Amniotic stem cell (primary cell): ENCODE results near the gene GATB.

ENCODE experiments used
- DNase-seq: peaks from one replicate; lab custom pipeline; 2025; lab: John Stamatoyannopoulos, UW

GATB gene

DNA sequence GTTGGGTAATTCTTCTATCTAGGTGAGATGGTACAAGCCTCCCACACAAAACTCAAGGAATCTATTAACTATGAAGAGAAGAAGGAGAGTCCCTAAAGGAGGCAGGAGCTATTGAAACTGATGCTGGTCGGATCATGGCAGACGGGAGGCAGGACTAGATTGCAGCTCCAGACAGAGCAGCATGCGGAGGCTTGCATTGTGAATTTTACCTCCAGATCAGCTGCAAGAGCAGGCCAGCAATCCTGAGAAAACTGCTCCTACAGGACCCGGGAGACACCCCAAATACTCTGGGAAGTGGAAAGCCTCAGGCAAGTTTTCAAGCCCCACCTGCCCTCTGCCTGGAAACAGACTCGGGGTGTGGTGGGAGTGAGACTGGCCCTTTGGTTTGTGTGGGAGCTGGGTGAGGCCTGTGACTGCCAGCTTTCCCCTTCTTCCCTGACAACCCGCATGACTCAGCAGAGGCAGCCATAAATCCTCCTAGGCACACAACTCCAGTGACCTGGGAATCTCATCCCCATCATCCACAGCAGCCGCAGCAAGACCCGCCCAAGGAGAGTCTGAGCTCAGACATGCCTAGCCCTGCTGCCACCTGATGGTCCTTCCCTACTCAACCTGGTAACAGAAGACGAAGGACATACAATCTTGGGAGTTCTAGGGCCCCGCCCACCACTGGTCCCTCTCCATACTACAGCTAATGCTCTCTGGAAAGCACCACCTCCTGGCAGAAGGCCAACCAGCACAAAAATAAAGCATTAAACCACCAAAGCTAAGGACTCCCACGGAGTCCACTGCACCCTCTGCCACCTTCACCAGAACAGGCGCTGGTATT lies 30.9 kb downstream of the GATB start:
- no peak for DNase-seq

DNA sequence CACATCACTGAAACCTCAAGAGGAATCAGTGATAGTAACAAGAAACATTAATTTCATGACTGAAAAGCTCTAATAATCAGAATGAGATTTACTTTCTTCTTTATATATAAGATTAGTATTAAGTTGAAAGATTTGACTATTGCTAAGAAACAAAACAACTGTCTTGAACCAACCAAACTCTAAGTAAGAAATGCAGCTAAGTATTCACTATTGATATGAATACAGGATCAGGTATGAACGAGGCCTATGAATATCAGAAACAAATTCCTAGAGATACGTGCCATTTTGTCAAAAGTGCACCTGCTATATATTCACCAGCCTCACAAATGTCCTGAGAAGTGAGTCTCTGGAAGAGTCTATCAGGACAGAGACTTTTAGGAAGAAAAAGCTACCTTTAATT lies 32.1 kb downstream of the GATB start:
- no peak for DNase-seq

DNA sequence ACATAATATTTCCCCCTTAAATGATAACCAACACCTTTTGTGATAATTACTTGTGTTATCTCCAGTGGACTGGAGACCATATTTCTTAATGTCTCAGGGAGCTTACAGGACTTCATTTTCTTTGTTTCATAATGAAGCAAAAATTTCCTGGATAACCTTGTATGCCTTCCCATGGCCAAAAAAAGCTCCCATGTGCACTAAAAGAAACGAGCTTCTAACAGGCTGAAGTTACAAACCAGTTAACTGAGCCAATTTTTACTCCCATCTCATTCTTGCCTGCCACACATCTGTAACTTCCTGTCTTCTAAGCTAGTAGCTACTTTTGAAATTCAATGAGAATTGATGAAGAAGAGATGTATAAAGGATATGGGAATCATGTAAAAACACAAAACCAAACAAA lies 32.8 kb downstream of the GATB start:
- no peak for DNase-seq

DNA sequence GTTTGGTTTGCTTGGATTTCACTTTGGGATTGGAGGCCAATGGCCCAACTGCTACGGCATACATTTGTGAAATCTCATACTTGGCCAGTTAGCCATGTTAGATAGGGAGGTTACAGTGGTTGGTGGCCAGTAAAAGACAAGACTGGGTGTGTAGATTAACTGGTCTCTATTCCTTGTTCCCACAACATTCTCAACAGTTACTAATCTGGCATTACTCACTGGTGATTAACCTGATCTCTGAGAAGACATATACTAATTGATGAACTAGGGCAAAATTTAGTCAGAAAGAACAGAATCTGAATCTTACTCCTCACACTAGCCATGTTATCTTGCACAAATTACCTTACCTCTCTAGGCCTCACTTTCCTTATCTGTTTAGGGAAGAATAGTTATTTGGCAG lies 33.4 kb downstream of the GATB start:
- no peak for DNase-seq

DNA sequence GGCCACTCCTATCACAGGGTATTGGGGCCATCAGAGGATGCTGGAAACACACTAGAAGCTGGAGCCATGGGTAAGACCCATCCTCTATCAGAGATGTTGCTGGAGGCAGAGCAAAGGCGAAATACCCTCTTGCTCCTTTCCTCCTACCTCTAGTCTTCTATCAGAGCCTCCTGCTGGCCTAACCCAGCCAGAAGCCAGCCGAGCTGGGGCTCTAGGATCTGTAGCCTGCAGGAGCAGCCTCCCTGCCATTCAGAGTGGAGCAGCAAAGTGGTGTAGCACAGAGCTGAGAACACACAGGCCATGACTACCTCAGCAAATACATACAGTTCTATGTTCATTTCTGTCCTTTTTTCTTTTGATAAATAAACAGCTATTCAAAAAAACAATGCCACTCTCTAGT lies 35.7 kb downstream of the GATB start:
- DNase-seq: no peak

DNA sequence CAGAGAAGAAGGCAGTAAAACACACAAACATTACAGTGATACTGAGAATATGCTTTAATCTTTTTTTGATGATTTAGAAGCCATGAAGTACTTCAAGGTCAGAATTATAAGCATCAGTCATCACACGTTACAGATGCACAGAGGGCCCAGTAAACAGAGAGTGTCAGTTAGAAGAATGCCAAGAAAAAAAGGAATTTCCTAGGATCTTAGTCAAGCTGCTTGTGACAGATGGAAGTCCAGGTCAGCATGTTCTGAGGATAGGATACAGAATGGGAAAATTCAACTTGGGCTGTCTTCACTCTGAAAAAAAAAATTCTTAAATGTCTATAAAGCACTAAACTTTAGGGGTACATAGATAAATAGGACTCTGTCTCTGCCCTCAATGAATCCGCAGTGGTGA lies 38.9 kb downstream of the GATB start:
- DNase-seq: no peak

DNA sequence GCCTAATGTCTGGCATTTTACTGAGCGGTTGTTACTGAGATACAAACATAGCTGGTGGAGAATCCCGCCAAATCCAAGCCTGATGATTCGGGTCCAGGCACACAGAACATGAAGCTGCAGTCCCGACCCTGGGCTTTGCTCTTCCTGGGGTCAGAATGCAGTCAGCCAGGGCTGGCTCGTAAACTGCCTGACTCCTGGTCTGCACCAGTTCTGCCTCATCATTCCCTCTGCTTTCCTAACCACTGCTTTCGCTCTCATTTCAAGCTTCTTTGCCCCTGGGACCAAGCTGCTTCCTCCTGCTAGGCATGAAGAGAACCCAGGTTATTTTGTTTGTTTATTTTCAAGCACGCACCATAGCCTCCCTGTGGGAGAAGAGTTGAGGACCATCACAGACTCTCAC lies 39.3 kb downstream of the GATB start:
- DNase-seq: no peak

DNA sequence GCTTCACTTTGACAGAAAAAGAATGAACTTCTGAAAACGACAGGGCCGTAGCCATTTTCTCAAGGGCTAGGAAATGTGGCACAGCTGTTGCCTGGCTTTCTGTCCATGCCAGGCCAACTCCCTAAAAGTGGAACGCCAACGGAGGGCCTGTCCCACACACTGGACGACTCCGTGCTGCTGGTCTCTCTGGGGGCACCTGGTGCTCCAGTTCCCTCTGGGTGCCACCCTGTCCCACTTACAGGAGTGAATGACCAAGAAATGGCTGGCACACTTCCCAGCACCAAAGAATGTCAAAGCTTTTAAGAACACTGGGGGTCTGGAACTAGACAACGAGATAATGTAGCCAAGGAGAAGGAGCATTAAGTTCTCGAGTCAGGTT lies 40.9 kb downstream of the GATB start:
- no peak for DNase-seq

DNA sequence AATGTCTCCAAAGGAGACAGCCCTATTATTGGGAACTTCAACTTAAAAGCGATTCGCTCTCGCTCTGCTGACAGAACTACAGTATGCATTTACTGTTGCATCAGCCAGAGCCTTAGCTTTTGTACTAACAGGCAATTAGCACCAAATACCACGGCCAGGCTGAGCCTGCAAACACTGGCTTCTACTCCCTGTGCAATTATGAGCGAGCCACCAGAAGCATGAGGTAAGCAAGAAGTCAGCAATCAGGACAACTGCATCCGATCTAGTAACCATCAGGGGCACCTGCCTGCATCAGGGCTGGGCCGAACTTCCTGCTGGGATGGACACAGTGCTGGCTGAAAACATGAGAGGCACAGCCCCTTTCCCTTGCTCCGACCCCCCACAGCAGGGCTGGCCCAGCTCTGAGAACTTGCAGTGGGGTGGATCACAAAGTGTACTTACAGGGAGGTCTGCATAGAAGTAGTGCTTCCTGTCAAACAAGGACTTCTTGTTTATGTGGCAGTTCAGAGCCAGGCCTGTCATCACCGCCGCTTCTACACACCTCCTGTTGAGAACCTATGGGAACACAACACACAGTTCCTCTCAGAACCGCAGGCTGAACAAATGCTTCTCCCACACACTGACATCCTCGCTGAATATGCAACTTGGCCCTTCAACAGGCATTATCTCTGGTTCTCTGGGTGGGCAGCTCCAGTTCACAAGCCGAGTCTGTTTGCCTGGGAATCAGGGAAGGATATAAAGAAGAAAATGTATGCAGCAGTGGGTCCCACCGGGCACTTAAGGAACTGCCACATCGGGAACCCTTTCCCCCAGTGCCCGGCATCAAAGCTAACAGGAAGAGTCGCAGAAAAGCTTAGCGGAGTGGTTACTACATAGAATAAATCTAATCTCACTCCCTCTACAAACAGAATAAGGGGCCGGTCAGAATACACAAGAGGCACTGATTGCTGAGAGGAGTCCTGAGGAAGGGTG lies 41.5 kb downstream of the GATB start:
- DNase-seq: no peak

DNA sequence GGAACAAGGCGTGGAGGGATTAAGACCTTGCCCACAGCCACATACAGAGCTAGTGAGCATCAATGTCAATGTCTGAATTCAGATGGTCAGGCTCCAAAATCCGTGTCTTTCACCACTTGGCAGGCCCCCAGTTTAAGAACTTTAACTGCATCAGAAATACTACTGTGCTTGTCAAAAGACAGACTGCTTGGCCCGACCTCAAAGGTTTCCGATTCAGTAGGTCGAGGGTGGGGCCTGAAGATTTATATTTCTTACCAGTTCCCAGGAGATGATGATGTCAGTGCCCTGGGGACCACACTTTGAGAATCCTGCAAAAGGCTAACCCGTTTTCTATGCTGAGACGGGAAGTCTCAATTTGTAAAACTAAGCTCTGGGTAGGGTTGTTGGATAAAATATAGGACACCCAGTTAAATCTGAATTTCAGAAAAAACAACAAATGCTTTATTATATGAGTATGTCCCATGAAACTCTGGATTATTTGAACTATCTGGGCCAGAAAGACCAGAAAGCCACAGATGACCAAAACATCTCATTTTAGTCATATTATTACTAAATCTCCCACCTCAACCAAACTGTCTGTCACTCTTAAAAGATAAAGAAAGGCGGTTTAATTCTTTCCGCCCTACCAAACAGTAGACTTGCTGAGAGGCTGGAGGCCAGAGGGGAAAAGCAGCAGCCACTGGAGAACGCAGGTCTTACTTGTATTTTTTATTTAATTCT lies 42.7 kb downstream of the GATB start:
- DNase-seq: no peak

DNA sequence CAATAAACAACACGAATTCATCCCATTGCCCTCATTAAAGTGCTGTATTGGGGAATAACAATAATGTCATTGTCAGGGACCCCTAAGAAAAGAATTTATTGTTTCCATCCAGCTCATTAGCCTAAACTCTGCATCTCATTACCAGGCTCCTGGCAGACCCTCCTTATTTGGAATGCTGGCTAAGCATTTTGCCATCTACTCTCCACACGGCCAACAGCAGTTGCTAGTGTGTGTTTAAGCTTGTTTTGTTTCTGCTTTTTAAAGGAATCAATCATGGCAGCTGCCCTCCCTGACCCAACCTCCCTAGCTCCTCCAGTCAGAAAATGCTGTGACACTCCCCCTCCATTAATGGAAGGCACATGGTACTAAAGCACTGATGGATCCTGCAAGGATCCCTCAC lies 43.5 kb downstream of the GATB start:
- no peak for DNase-seq

DNA sequence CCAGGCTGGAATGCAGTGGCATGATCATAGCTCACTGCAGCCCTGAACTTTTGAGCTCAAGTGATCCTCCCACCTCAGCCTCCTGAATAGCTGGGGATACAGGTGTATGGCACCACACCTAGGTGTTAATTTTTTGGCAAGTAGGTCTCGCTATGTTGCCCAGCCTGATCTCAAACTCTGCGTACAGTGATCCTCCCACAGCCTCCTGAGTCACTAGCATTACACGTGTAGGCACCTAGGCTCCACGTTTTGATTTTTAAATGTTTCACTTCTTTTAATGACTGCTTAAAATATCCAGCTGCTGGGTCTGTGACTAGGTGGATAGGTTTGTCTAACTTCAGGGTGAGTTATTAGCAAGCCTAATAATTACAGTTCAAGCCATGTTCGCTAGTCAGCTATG lies 44.5 kb downstream of the GATB start:
- DNase-seq: no peak

DNA sequence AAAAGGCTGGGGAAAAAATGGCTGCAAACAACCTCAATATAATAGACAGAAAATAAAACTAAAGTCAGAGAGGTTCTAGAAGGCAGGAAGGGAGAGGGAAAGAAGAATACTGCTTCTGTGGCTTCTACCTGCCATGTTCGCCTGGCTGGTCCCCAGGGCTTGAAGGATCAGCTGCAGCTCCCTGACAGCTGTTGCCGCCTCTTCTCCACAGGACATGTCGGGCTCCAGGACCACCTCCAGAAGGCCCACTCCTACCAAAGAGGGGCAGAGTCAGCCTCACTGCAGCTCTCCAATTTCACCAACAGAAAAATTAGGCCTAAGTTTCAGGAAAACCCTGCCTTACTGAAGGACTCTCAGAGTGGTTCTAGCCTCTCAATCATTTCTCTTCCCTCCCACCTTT lies 44.9 kb downstream of the GATB start:
- no peak for DNase-seq

DNA sequence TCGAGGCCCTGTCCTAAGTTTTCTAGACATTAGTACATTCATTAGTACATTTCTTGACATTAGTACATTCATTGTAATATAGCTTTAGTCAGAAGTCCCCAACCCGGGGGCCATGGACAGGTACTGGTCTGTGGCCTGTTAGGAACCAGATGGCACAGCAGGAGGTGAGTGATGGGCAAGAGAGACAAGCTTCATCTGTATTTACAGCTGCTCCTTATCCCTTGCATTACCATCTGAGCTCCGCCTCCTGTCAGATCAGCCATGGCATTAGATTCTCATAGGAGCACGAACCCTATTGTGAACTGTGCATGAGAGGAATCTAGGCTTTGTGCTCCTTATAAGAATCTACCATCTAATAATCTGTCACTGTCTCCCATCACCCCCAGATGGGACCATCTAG lies 48.0 kb downstream of the GATB start:
- no peak for DNase-seq

DNA sequence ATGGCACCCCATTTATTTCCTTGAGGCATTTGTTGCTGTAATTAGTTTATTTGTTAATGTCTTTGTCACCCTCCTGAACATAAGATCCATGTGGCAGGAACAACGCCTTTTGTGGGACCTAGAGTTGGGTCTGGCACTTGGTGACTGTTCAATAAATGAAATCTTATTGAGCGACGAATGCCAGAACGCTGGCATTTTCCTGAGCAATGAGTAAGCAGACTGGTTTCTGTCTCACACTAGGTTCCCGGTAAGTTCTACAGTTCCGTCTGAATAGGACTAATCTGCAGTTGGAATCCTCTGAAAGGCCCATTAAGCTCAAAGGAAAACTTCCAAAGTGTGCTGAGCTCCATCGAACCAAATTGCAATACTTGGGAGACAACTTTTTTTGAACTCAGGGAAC lies 49.2 kb downstream of the GATB start:
- DNase-seq: no peak

DNA sequence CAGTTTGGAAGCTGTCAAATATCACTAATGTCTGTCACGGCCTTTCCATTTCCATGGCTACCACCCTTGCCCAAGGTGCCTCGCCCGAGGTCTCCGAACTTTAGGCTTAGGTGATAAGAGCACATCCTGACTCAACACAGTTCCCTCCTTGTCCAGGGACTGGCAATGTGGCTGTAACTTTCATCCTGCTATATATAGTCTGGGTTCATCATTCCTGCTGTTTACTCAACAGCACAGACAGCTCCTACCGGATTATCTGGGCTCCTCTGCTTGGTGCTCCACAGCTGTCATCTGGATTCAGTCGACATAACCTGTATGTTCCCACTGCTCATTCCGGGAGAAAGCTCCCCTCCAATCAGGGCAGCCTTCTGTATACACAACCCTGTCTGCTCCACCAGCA lies 51.2 kb downstream of the GATB start:
- no peak for DNase-seq

DNA sequence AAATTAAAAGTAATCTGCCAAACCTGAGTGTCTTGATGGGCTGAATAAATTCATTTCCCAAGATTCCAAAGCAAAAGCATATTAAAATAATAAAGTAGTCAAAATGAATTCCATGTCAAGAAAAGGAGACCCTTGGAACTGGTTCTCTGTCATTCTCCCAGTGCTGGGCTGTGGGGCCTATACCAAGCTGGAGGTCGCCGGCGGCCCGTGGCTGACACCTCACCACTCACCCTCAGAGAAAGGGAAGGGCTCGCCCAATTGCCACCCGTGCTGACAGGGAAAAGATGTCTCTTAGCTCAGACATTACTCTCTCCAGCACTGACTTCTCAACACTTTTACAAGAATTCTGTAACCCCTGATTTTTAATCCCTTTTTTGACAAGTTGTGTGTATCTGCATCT lies 51.7 kb downstream of the GATB start:
- no peak for DNase-seq

DNA sequence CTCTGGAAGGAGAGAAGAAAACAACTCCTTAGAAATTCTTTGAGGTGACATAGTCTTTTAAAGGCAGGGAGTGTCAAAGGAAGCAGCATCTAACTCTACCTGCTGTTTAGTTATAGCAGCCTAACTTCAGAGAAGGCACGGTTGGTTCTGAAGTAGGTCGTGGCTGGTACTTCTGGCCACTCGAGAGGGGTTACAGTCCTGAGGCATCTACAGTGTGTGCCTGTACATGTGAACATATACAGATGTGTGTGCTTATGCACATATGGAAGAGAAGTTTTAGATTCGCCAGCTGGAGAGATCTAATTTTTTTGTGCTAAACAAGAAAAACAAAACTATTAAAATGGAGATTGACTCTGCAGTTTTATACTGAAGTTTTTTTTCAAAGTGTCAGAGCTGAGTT lies 52.7 kb downstream of the GATB start:
- no peak for DNase-seq

DNA sequence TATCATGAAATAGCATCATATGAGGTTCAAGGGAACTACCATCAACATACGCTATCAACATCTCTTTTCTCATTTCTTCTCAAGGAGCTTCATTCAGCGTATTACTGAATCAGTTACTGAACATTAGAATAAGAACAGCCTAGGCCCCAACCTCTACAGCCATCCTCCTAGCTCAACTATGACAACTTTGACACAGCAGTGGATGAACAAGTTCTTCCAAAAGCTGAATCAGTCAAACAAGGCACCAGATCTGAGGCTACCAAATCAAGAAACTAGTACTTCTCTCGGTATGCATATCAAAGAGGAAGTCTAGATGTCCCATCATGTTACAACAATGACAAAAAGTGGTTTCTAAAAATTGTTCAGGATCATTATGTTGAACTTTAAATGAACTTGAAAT lies 57.4 kb downstream of the GATB start:
- DNase-seq: no peak

DNA sequence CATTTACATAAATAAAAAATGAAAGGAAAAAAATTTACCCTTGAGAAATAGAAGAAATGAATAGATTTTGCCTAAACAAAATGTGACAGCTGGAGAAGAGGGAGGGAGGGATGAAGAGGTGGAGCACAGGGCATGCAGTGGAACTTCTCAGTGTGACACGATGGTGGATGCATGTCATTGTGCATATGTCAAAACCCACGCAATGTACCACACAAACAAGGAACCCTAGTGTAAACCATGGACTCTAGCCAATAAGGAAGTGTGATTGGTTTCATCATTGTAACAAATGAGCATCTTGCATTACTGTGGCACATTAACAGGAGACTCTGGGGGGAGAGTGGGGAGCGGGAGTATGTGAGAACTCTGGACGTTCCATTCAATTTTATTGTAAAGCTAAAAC lies 58.6 kb downstream of the GATB start:
- no peak for DNase-seq

DNA sequence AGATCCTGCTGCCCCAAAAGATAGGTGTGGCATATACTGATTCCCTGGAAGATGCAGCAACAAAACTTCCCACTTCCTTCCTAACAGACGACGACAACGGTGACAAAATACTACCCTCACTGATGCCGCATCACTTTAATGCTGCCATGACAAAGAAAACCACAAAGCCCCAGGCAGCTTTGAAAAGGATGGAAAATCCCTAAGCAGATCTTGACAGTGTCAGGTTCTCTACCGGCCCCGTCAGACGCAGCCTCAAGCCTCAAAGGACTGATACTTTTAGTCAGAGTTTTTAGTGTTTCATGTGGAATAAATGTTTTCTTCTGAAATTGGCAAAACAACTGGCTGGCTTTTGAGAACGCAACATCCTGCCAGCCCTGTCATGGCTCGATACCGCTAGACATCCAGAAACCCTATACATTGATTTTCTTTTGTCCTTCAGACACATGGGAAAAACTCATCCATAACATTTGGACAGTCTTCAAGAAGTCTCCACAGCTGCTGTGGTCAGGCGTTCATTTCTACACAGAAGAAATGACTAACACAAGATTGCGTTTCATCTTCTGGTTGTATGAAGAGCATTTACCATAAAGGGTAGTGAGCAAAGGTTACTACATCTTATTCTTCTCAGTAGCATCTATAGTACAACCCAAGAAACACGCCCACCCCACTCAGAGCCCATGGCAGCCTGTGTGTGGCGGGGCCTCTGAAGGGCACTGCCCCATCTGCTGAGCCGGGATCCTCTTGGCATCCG lies 60.1 kb downstream of the GATB start:
- DNase-seq: no peak

DNA sequence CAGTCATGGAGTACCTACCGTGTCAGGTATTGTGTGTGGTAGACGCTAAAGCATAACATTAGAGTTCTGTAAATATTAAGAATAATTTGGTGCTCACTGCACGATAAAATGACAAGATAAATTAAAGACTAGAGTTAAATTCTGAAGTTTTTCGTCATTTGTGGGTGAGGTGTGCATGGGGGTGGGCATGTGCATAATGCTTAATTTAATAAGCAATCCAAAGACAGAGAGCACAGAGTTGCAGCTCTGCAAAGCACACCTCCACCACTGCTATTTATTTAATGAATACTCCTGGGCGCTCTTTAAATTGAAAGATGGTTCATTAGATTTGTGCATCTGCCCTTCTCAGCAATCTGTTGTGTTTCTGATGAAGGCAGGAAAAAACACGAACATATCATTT lies 62.6 kb downstream of the GATB start:
- DNase-seq: no peak
